Measurements from ENCODE around the gene PUSL1. TPM values are rescaled to one million over a fixed set of nuclear protein-coding genes. Genes with fewer than 3 reads are reported as not detected.

PUSL1 gene
- total and polyA plus RNA-seq, 2 of the 4 experiments (the other 2 are of a cell fraction): 10.9 to 33.0 TPM

DNA sequence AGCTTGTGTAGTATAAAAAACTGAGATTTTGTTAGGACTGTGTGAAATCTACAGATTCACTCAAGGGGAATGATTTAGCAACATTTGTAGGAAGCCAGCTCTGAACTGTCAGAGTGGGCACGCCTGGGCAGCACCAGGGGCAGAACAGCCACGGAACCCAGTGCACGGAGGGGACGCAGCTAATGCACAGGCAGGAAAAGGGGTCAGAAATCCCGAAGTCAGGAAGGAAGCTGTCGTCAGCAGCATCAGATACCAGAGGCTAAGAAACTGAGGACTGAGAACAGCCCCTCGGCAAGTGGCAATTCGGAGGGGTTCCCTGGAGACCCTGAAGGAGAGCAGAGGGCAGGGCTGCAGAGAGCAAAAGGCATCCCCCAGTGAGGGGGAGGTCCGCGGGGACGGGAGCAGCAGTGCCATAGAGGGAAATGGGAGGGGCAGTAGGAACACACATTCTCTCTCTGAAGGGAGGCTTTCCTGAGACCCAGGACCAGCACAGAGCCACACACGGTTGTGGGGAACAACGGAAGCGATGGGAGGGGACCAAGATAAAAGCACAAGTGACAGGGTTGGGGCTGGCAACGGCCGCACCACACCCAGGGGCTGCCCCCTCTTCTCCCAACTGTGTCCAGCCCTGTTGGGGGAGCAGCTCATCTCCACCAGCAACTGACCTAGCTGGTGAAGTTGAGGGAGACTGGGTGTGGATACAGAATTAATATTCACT is 47.4 kb upstream of the PUSL1 start:
- H2BK15ac ChIP-seq (ENCODE audit: low read depth, low read length): no peak overlapping the region
- no peak overlapping the region for H3K9ac ChIP-seq (ENCODE audit: low read depth, low read length)
- no peak overlapping the region for H3K56ac ChIP-seq (ENCODE audit: extremely low read depth, insufficient read depth, low read length)
- H3K23ac ChIP-seq (ENCODE audit: low read depth, low read length): peak overlapping the region; percentile 67; the same call in 1 of the 2 replicates
- H3K79me1 ChIP-seq (ENCODE audit: low read depth in 1 of 2, low read length in 2 of 2): peaks cover 29 to 73% of the 10 kb centered on the region in 2 experiments
- ATAC-seq (ENCODE audit: low read depth): no peak
- H2BK20ac ChIP-seq (ENCODE audit: low read depth, low read length): 0 out of 2 replicates have a peak overlapping the region, but pooled peaks have one; percentile 41
- H3K36me3 ChIP-seq (ENCODE audit: control insufficient read depth, insufficient read depth, low read length): peaks cover 58% of the 10 kb centered on the region
- H3K9me1 ChIP-seq (ENCODE audit: insufficient read depth, low read length): peaks cover 28% of the 10 kb centered on the region
- H3K14ac ChIP-seq (replicated peaks; ENCODE audit: low read depth, low read length): no peak overlapping the region; the same call in 1 of the 2 replicates
- ChIA-PET POLR2A (ENCODE audit: unreplicated experiment) (no interaction called here), CTCF (no interaction called here)
- no peak overlapping the region; the same call in 1 of the 2 replicates for H3K18ac ChIP-seq (ENCODE audit: low read depth, low read length)
- no peak overlapping the region for H3K4me3 ChIP-seq (ENCODE audit: insufficient read depth, low read depth, low read length)
- peak overlapping the region; percentile 37 for H4K91ac ChIP-seq (ENCODE audit: insufficient read depth, low read depth, low read length)
- peak overlapping the region; percentile 35; the same call in 1 of the 2 replicates for H4K5ac ChIP-seq (ENCODE audit: low read depth, low read length)
- H3K27me3 ChIP-seq (ENCODE audit: control insufficient read depth, insufficient read depth, low read length): no peaks in the 10 kb centered on the region
- intact Hi-C loops (cut with micrococcal nuclease) (no loop called here), dilution Hi-C loops (cut with HindIII; ENCODE audit: low sequenced_read_pairs, unreplicated experiment) (no loop called here), in situ Hi-C loops (cut with MboI; ENCODE audit: low sequenced_read_pairs) (no loop called here)
- H2AK9ac ChIP-seq (replicated peaks; ENCODE audit: low read depth, low read length, poor library complexity): peak overlapping the region; percentile 40
- H3K4me2 ChIP-seq (ENCODE audit: low read depth, low read length): no peak overlapping the region
- H2BK120ac ChIP-seq (ENCODE audit: low read depth, low read length): peak overlapping the region; percentile 30; the same call in 1 of the 2 replicates
- BruUV-seq (replicated peaks): no TSS peak
- no peak for TF ChIP-seq POLR2A (IDR thresholded peaks at IDR 0.05; ENCODE audit: low read depth, low read length)
- TF ChIP-seq SMC3 (IDR thresholded peaks at IDR 0.05; ENCODE audit: low read depth, low read length): no peak
- no peak for TF ChIP-seq MAFK (IDR thresholded peaks at IDR 0.05; ENCODE audit: low read depth, low read length)
- TF ChIP-seq BHLHE40 (IDR thresholded peaks at IDR 0.05; ENCODE audit: low read depth, low read length): no peak
- TF ChIP-seq, protein P1, sequence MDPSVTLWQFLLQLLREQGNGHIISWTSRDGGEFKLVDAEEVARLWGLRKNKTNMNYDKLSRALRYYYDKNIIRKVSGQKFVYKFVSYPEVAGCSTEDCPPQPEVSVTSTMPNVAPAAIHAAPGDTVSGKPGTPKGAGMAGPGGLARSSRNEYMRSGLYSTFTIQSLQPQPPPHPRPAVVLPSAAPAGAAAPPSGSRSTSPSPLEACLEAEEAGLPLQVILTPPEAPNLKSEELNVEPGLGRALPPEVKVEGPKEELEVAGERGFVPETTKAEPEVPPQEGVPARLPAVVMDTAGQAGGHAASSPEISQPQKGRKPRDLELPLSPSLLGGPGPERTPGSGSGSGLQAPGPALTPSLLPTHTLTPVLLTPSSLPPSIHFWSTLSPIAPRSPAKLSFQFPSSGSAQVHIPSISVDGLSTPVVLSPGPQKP (IDR thresholded peaks at IDR 0.05; ENCODE audit: borderline replicate concordance, low read depth, low read length): no peak
- TF ChIP-seq CHD1 (IDR thresholded peaks at IDR 0.05; ENCODE audit: low read depth, low read length): no peak
- no peak for TF ChIP-seq RCOR1 (IDR thresholded peaks at IDR 0.05; ENCODE audit: insufficient replicate concordance, low read length)
- TF ChIP-seq FOS (IDR thresholded peaks at IDR 0.05; ENCODE audit: low read depth, low read length): no peak
- peaks cover 13% of the 10 kb centered on the region for H4K20me1 ChIP-seq (ENCODE audit: insufficient read depth, low read length)
- WGBS, 2 experiments (ENCODE audit: extremely low coverage in 2 of 2, insufficient read length in 1 of 2): 92% methylated on average over 11 of the region's 16 CpGs; no CpG with 5 or more reads in 1 of the 2 experiments
- peak overlapping the region; percentile 73 for H2BK5ac ChIP-seq (ENCODE audit: low read depth, low read length, poor library complexity, severe bottlenecking)
- no peak overlapping the region for H2AFZ ChIP-seq (replicated peaks; ENCODE audit: low read length, poor library complexity)
- H3K4me1 ChIP-seq (ENCODE audit: control insufficient read depth, insufficient read depth, low read length): peaks cover 42% of the 10 kb centered on the region
- H3K9me3 ChIP-seq (ENCODE audit: control insufficient read depth, insufficient read depth, low read length): no peaks in the 10 kb centered on the region
- peak overlapping the region in 1 of 2 experiments; percentile 65; a peak in 2 of 4 replicates for H4K8ac ChIP-seq (ENCODE audit: low read depth in 2 of 2, low read length in 2 of 2)
- H2AK5ac ChIP-seq (ENCODE audit: low read depth, low read length): peak overlapping the region; percentile 77
- H3K27ac ChIP-seq (ENCODE audit: insufficient read depth, low read length): peak overlapping the region; percentile 47
- H3K4ac ChIP-seq (ENCODE audit: low read depth, low read length): peak overlapping the region; percentile 46
- DNase-seq: no peak
